ENCODE data around the gene ZDHHC1.

ZDHHC1 gene

GRCh38 chr16:67430977-67431774 is 14.9 kb upstream of the ZDHHC1 start, which contains the start of gene HSD11B2:
Gene HSD11B2 (plus strand): TSS chr16:67431121. CDS start chr16:67431249, 128 bp downstream.
- no peak for TF ChIP-seq CTCF (IDR thresholded peaks at IDR 0.05; ENCODE audit: borderline replicate concordance, insufficient read depth, low read depth, low read length)
- peak within 1 kb of the TSS; percentile 11 for H3K4me3 ChIP-seq (ENCODE audit: low read depth, low read length)

GRCh38 chr16:67430504-67430976 is 14.3 kb upstream of the ZDHHC1 start:
- peak overlapping the region; percentile 11 for H3K4me3 ChIP-seq (ENCODE audit: low read depth, low read length)
- no peak for TF ChIP-seq CTCF (IDR thresholded peaks at IDR 0.05; ENCODE audit: borderline replicate concordance, insufficient read depth, low read depth, low read length)

GRCh38 chr16:67429799-67430503 is 13.7 kb upstream of the ZDHHC1 start:
- H3K4me3 ChIP-seq (ENCODE audit: low read depth, low read length): no peak overlapping the region
- TF ChIP-seq CTCF (IDR thresholded peaks at IDR 0.05; ENCODE audit: borderline replicate concordance, insufficient read depth, low read depth, low read length): no peak

- TF ChIP-seq CTCF (IDR thresholded peaks at IDR 0.05; ENCODE audit: borderline replicate concordance, insufficient read depth, low read depth, low read length): no peak
- H3K4me3 ChIP-seq (ENCODE audit: low read depth, low read length): no peak overlapping the region
These were observed 12.9 kb upstream of the ZDHHC1 start for GRCh38 chr16:67429053-67429798.

- TF ChIP-seq CTCF (IDR thresholded peaks at IDR 0.05; ENCODE audit: borderline replicate concordance, insufficient read depth, low read depth, low read length): peak; percentile 95
- no peak overlapping the region for H3K4me3 ChIP-seq (ENCODE audit: low read depth, low read length)
These were observed 12.0 kb upstream of the ZDHHC1 start for GRCh38 chr16:67428146-67428731.

- no peak for TF ChIP-seq CTCF (IDR thresholded peaks at IDR 0.05; ENCODE audit: borderline replicate concordance, insufficient read depth, low read depth, low read length)
- H3K4me3 ChIP-seq (ENCODE audit: low read depth, low read length): no peak overlapping the region
These were observed 10.7 kb upstream of the ZDHHC1 start for GRCh38 chr16:67426950-67427349.
